GM10847 (cell line): ENCODE results near the gene MKS1.

Source experiments
- POLR2A ChIP-seq: IDR thresholded peaks from 2 replicates; pipeline ENCODE4 v1.6.1; 2011; ENCODE audit not compliant: insufficient read length; ENCODE audit errors: extremely low read depth

Gene MKS1

GRCh38 chr17:58229881-58230280 lies 10.8 kb upstream of the MKS1 start:
- no peak for TF ChIP-seq POLR2A

- TF ChIP-seq POLR2A = no peak
Observed at GRCh38 chr17:58229384-58229783, 10.3 kb upstream of the MKS1 start.

GRCh38 chr17:58228679-58229078 lies 9.6 kb upstream of the MKS1 start:
- no peak for TF ChIP-seq POLR2A

- no peak for TF ChIP-seq POLR2A
Observed at GRCh38 chr17:58227733-58228132, 8.7 kb upstream of the MKS1 start.

- no peak for TF ChIP-seq POLR2A
Observed at GRCh38 chr17:58224315-58224714, 5.3 kb upstream of the MKS1 start.

GRCh38 chr17:58219789-58220183 lies 731 bp upstream of the MKS1 start:
- no peak for TF ChIP-seq POLR2A

- TF ChIP-seq POLR2A = no peak
Observed at GRCh38 chr17:58217766-58218165, 1.3 kb downstream of the MKS1 start.

GRCh38 chr17:58215685-58216084 lies 3.4 kb downstream of the MKS1 start:
- no peak for TF ChIP-seq POLR2A

- no peak for TF ChIP-seq POLR2A
Observed at GRCh38 chr17:58210922-58211321, 8.1 kb downstream of the MKS1 start.

GRCh38 chr17:58208344-58208743 lies 10.7 kb downstream of the MKS1 start:
- TF ChIP-seq POLR2A = no peak

GRCh38 chr17:58207451-58207850 lies 11.6 kb downstream of the MKS1 start:
- TF ChIP-seq POLR2A = no peak

GRCh38 chr17:58205936-58206335 lies 13.1 kb downstream of the MKS1 start:
- TF ChIP-seq POLR2A = no peak

- no peak for TF ChIP-seq POLR2A
Observed at GRCh38 chr17:58204796-58205195, 14.3 kb downstream of the MKS1 start.

- TF ChIP-seq POLR2A = no peak
Observed at GRCh38 chr17:58202859-58203258, 16.2 kb downstream of the MKS1 start.

GRCh38 chr17:58200024-58200633 lies 18.9 kb downstream of the MKS1 start:
- no peak for TF ChIP-seq POLR2A

- no peak for TF ChIP-seq POLR2A
Observed at GRCh38 chr17:58196610-58197009, 22.4 kb downstream of the MKS1 start.

GRCh38 chr17:58195518-58196123 lies 23.4 kb downstream of the MKS1 start:
- no peak for TF ChIP-seq POLR2A

- TF ChIP-seq POLR2A = no peak
Observed at GRCh38 chr17:58193641-58194255, 25.3 kb downstream of the MKS1 start.

- TF ChIP-seq POLR2A = no peak
Observed at GRCh38 chr17:58192612-58193011, 26.4 kb downstream of the MKS1 start, which contains the start of gene EPX. TSS of gene EPX (plus strand) at chr17:58192726. CDS start at chr17:58192847, 121 bp downstream.
